ENCODE data around the gene FILIP1L.
A peak's percentile ranks its signal among the peaks of the same experiment; 100 is the strongest.
"Not testable (repeated sequence)": the region's sequence is repeated elsewhere in the genome, so short reads cannot be mapped to it uniquely, and the experiment has no call there.

Gene FILIP1L

DNA sequence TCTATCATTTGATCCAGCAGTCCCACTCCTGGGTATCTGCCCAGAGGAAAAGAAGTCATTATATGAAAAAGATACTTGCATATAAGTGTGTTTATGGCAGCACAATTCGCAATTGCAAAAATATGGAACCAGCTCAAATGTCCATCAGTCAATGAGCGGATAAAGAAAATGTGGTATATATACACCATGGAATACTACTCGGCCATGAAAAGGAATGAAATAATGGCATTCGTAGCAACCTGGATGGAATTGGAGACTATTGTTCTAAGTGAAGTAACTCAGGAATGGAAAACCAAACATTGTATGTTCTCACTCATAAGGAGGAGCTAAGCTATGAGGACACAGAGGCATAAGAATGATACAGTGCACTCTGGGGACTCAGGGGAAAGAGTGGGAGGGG, 272.4 kb downstream of the FILIP1L start:
- not testable (repeated sequence) for DNase-seq (ENCODE audit: low spot score)

DNA sequence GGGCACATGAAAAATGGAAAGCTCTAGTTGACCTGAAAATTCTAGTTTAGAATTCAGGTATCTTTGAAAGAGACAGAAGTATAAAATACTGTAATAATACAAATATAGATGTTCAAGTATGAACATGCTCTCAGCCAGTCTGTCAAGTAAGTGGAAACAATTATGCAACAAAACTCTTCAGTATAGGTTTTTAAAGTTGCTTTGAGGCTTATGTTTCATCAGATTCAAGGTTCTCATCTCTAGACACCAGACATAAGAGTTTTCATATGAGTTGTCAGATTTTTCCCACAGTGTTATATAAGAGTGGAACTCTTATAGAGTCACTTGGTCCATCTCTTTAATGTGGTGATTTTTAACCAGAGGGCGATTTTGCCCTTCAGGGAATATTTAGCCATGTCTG, 274.7 kb downstream of the FILIP1L start:
- DNase-seq (ENCODE audit: low spot score): no peak

DNA sequence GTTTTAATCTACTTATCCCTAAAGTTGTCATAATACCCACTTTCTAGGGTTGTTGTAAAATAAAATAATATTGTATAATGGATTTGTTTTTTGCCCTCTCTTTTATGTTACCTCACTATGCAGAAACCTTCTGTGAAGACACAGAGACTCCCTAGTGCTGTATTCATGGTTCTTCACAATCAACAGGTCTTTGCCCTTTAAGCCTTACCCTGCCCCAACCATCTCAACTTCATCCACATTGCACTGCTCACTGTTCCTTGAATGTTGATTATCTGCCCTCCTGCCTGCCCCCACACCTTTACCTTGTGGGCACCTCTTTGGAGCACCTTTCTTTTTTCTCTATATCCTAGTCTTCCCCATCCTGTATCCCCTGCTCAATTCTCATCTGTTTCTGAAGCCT, 275.5 kb downstream of the FILIP1L start:
- DNase-seq (ENCODE audit: low spot score): no peak

DNA sequence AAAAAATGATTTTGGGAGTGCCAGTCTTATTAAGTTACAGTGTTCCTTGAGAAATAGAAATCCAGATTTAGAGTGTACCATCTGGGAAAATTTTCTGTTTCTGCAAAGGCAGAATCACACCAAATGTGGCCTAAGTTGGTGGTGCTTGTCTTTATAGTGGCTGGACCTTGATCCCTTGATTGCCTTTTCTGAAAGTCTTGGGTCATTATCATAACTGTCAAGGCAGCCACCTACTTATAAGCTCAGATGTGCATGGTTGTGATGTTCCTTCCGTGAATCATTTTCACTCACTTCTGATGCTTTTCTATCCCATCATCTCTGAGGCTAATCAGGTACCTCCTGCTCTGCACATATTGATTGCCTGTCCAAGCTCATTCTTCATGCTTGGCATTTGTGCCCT, 276.6 kb downstream of the FILIP1L start:
- DNase-seq (ENCODE audit: low spot score): no peak

DNA sequence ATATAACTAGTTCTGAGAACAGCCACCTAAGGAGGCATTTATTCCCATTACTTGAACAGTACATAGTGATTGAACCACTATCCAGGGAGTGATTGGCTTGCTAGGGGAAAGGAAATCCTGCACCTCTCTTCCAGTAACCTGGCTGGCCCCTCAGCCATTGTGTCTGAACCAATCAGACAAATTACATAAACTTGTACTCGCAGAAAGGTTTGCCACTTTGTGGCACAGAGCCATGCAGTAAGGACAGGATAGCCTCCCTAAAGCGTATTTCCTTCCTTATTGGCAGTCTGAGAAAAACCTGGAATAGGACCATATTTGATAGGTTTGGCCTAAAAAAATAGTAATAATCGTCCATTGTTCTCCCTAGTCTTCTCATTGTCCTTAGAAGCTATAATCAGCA, 277.6 kb downstream of the FILIP1L start:
- no peak for DNase-seq (ENCODE audit: low spot score)

DNA sequence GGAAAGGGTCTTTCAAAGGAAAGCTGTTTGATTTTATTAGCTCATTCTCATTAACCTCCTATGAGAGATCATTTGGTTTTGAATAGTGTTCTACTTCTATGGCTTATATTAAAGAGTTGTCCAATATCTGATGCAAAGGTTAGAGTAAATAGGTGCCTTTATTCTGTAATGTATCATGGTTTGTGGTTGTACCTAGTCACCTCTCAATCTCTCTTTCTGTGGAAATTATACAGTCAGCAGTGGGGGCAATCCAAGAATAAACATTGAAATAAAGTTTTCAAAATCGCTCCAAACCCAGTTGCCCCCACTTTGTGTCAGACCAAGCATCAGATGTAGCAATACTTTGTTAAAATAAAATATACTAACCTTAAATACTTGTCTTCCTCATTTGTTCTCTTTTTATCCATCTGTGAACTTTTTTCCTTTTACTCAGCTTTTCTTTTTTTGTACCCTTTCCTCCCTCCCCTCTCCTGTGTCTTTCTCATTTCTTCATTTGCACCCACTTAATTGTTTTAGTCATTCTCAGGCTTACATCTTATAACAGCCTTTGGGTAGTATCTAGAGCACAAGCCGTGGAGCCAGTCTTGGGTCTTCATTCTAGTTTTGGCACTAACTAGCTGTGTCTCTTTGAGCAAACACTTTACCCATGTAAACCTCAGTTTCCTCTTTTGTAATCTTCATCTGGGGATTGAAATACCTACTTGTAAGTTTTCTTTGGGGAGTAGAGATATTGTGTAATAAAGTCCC, 279.9 kb downstream of the FILIP1L start:
- DNase-seq (ENCODE audit: low spot score): no peak

DNA sequence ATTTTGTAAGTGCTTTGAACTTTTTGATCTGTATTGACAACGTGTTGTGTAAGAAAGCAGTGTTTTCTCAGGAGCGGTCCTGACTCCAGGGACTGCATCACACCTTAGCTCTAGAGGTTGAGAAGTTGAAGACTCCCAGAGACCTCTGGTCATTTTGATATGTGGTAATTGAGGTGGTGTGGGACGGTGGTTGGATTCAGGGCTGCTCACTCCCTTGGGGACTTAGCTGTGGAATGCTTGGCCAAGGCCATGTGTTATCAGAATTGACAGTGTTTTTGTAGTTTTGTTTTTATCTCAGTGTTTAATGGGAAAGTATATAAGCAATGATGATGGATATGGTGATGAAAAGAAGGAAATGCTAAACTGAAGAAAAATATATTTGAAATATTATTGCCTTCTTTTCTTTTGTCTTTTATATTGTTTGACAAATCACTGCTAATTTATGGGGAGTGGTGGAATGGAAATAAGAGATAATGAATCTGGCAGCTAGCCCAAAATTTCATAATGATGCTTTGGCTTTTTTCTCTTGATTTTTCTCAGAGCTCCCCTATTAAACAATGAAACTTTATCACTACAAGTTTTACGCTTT, 280.6 kb downstream of the FILIP1L start:
- DNase-seq (ENCODE audit: low spot score): no peak

DNA sequence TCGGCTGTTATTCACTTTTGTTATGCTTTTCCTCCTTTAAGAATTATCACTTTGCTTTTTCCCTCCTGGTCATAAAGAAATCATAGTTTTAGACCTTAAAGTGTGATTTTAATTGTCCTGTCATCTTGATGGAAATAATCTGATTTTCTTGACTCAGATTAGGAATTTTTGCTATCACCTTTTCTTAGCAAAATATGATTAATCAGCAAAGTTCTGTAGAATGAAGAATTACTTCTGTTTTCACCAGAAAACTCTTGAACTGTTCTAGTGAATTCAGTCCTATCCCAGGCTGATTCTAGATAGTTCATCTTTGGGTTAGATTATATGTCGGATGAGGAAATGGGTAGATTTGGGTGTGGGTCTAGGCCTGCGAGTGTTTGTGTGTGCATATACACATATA, 284.5 kb downstream of the FILIP1L start:
- DNase-seq (ENCODE audit: low spot score): no peak

DNA sequence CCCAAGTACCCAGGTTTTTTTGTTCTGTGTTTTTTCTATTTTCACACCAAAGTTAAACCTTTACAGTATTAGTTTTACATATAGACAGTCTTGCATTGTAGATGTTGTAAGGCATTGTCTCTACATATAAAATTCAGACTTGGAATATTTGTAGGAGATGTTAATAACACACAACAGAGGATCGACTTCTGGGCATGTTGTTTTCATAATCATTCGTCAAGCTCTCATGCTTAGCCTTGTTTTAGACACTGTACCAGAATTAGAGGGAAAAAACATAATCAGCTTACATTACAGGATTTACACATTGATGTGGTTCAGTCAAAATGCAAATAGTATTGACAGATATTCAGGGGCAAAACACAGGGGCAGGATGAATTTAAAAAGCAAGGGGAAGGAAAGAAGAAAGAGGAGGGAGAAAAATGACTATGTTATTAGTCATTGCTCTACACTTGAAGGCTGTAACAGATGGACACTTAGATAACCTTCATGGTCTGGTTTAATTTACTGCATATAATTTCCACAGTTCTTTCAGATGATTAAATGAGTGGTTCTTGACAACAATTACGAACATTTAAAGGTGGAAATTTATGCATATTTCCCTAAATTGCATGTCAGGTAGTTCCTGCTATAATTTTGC, 289.2 kb downstream of the FILIP1L start:
- DNase-seq (ENCODE audit: low spot score): no peak

DNA sequence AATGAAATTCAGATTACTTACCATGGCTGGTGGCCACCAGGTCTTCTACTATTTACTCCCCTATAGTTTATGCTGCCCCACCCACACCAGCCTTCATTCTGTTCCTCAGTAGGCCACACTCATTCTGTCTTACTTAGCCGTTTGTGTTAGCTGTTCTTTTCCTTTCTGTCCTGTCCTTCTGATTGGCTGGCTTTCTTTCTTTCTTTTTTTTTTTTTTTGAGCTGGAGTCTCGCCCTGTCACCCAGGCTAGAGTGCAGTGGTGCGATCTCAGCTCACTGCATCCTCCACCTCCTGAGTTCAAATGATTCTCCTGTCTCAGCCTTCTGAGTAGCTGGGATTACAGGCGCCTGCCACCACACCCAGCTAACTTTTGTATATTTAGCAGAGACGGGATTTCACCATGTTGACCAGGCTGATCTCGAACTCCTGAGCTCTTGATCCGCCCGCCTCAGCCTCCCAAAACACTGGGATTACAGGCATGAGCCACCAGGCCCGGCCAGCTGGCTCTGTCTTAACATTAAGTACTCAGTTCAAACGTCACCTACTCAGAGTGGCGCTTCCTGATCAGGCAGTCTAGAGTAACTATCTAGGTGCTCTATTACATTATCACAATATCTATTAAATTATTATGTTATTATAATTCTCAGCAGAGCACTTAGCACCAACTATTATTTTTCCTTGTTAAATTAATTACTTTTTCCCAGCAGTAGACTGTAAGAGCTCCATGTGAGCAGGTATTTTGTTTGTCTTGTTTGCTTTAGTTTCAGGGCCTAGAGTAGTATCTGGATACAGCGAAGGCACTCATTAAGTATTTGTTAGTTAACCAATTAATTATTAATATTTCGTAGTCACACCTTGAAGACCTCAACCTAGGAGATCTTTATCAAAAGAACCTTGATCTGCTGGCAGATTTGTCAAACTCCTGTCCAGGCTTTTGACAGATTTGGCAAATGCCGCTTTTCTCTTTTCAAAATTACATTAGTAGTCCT, 290.3 kb downstream of the FILIP1L start:
- no peak for DNase-seq (ENCODE audit: low spot score)

DNA sequence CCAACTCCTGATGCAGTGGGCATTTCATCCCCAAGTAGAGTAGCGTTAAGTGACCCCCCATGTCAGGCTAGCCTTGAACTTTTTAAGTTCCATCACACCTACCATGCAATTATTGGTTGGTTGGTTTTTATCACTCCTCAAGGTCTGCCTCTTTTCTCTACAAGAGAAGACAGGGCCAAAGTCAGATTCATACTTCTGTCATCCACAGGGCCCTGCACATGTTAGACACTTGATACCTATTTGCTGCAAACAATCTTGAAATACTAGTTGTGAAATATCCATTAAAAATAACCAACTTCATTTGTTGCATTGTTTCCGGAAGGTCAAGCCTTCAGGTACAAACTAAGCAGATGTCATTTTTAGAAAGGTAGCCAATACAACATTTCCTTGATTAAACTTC, 295.5 kb downstream of the FILIP1L start:
- DNase-seq (ENCODE audit: low spot score): no peak

DNA sequence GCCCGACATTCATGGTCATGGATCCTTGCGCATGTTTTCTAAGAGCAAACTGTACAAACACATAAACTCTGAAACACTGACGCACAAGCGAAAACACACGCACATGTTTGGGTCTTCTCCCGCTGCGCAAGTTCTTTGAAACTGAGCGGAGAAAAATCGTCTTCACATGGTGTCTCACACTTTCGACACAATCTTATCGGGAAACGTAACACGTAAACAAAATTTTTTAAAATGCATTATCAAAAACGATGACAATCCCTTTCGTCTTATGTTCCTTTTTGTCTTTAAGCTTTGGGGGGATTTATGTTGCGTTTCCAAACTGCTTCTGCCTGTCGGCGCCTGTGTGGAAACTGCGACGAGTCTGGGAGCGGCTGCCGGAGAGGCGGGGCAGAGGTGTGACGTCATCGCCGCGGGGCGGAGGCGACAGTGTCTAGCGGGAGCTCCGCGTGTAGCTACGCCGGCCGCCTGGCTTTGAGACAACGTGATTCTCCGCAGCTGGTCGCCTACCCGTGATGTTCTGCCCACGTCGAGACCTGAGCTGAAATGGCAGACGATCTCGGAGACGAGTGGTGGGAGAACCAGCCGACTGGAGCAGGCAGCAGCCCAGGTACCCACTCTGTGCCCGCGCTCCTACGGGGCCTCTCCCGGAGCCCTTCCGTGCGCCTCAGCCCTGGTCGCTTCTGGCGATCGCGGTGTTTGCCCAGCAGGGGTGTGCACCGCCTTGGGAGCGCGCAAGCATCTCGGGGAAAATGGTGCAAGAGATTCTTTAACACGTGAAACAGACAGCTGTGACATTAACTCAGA, 296.7 kb downstream of the FILIP1L start, which contains the start of gene CMSS1:
Gene CMSS1, plus strand, starts transcription at position 426 of the 804 bp plus-strand sequence.
- DNase-seq (ENCODE audit: low spot score): peak; percentile 92

DNA sequence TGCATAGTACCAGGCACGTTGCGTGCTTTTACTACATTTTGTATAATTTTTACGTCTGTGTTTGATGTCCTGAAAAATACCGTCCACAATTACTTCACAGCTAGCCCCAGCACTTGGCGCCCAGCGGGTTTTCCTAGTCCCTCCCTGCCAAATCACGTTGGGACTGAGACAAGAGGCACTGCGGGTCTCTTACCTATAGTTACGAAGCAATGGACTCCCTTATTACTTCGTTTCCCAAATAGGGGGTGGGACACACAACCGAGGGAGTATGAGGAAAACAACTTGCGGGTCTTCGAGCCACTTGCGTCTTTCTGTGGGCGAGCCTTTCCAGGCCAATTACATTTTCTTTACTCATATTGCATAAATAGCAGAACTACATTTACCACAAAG, 297.3 kb downstream of the FILIP1L start:
- DNase-seq (ENCODE audit: low spot score): no peak

DNA sequence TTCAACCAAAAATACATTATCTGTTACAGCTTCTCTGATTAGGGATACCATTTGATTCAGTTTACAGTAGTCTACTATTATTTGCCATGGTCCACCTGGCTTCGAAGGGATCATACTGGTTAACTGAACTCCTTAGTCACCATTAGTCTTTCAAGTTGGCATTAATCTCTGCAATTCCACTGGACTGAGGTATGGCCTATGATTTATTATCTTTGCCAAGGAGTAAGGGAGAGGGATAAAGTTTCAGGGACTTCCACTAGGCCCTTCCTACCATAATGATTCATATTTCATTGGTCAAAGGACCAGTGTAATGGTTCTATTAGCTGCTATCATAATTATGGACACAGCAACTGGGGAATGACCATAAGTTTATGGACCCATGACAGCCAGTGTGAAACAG, 303.9 kb downstream of the FILIP1L start:
- DNase-seq (ENCODE audit: low spot score): no peak

DNA sequence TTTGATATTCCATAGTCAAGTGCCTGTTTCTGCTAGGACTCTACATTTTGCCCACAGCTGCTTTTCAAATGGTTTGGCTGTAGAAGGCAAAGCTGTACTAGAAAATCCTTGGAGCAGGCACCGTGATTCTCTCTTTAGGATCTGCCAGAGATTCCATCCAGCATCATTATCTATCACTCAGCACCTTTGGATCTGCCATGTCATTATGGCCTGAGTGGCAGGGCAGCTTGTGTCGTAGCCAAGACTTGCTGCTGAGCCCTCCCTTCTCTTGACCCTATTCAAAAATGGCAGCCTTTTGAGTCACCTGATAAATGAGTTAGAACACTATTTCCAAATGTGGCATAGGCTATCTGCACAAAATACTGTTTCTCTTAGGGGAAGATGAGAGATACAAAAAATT, 304.7 kb downstream of the FILIP1L start:
- no peak for DNase-seq (ENCODE audit: low spot score)

DNA sequence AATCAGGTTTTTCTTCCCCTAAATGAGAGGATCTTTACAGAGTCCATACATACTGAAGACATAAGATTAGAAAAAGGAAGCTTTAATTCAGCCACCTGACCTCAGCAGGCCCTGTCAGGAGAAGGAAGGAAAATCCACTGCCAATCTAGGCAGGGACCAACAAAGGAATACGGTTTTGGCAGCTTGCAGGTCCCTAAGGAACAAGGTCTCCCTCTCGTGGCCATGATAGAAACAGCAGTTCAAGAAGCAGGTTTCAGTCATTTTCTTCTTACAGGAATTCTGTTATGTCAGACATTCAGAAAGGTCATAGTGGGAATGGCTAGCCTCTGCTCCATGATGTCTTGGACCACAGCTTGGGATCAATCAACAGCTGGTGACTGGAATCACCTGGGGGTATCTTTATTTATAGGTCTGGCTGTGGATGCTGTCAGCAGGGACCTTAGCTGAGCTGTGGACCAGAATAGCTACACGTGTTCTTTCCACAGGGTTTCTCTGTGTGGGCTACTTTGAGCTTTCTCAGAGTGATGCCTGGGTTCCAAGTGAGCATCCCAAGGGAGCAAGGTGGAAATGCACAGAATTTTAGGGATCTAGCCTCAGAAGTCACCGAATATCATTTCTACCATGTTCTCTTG, 306.0 kb downstream of the FILIP1L start:
- DNase-seq (ENCODE audit: low spot score): peak; percentile 47

DNA sequence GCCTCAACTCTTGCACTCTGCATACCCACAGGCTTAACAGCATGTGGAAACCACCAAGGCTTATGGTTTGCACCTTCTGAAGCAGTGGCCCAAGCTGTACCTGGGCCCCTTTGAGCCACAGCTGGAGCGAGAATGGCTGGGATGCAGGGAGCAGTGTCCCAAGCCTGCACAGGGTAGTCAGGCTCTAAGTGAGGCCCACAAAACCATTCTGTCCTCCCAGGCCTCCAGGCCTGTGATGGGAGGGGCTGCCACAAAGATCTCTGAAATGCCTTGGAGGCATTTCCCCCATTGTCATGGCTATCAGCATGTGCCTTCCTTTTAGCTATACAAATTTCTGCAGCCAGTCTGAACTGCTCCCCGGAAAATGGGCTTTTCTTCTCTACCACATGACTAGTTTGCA, 309.1 kb downstream of the FILIP1L start:
- no peak for DNase-seq (ENCODE audit: low spot score)

DNA sequence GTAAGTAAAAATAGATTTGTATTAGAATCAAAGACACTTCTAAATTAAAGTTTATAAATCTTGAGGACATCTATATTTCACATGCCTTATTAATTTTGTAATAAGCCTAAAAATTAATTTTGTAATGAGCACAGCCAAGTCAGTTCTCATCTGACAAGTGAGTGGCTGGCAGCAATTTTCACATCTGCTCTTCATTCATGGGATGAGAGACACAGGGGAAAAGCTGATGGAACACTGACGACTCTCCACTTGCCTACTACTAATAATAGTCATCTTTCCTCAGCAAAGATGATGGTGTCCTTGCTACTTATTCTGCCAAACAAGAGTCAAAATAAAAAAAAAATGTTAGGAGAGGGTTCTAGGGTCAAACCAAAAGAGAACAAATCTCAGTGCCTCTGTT, 311.0 kb downstream of the FILIP1L start:
- DNase-seq (ENCODE audit: low spot score): no peak

DNA sequence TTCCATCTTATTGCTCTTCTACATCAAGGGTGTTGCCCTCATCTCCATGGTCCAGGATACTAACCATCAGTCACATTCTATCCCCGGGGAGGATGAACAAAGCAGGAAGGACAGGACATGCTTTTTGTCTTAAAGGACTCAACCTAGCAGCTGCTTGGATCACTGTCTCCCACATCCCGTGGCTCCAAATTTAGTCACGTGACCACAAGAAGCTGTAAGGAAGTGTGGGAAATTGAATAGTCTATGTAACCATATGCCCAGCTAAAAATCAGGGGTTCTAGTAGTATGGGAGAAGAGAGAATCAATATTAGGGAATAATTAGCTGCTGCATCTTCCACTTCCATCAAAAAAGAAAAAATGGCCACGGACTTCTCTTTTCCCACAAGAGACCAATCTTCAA, 314.9 kb downstream of the FILIP1L start:
- DNase-seq (ENCODE audit: low spot score): no peak

DNA sequence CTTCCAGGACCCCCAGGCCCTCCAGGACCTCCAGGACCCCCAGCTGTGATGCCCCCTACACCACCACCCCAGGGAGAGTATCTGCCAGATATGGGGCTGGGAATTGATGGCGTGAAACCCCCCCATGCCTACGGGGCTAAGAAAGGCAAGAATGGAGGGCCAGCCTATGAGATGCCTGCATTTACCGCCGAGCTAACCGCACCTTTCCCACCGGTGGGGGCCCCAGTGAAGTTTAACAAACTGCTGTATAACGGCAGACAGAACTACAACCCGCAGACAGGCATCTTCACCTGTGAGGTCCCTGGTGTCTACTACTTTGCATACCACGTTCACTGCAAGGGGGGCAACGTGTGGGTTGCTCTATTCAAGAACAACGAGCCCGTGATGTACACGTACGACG, 318.7 kb downstream of the FILIP1L start:
- DNase-seq (ENCODE audit: low spot score): no peak

DNA sequence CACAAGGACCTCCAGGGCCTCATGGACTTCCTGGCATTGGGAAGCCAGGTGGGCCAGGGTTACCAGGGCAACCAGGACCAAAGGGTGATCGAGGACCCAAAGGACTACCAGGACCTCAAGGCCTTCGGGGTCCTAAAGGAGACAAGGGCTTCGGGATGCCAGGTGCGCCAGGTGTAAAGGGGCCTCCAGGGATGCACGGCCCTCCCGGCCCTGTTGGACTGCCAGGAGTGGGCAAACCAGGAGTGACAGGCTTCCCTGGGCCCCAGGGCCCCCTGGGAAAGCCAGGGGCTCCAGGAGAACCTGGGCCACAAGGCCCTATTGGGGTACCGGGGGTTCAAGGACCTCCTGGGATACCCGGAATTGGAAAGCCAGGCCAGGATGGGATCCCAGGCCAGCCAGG, 319.8 kb downstream of the FILIP1L start:
- no peak for DNase-seq (ENCODE audit: low spot score)
